ENCODE results near the gene LCLAT1. TPM values are rescaled to one million over a fixed set of nuclear protein-coding genes. Genes with fewer than 3 reads are reported as not detected.

The LCLAT1 gene
- total RNA-seq, 1 donor from 2014 or later = 21.6 TPM

- H3K36me3 ChIP-seq = no peaks in the 10 kb centered on the region
- H3K4me2 ChIP-seq = no peak overlapping the region
- Mint-ChIP-seq H3K4me3 (no peak overlapping the region), H3K4me1 (no peaks in the 10 kb centered on the region), H3K27me3 (ENCODE audit: insufficient read depth, low read depth) (no peaks in the 10 kb centered on the region), H3K27ac (no peak overlapping the region), H3K9me3 (no peaks in the 10 kb centered on the region), H3K36me3 (peaks cover 3% of the 10 kb centered on the region)
- no peaks in the 10 kb centered on the region for H3F3A ChIP-seq (ENCODE audit: low read depth)
- H3K9ac ChIP-seq = no peak overlapping the region
- no peaks in the 10 kb centered on the region for H3K9me3 ChIP-seq (ENCODE audit: low read depth)
- H3K27ac ChIP-seq = no peak overlapping the region
- DNase-seq (ENCODE audit: low spot score) = no peak
- TF ChIP-seq EZH2 (IDR thresholded peaks at IDR 0.05) (no peak), EZH2phosphoT487 (IDR thresholded peaks at IDR 0.05) (no peak), CTCF (IDR thresholded peaks at IDR 0.05) (no peak)
- H3K4me1 ChIP-seq = no peaks in the 10 kb centered on the region
- no peaks in the 10 kb centered on the region for H3K79me2 ChIP-seq (ENCODE audit: low read depth)
- no peak overlapping the region for H3K4me3 ChIP-seq
- no peaks in the 10 kb centered on the region for H3K27me3 ChIP-seq
- H4K20me1 ChIP-seq (ENCODE audit: low read depth) = peaks cover 4% of the 10 kb centered on the region
- no peak overlapping the region for H2AFZ ChIP-seq (replicated peaks)
Measured at GRCh38 chr2:30561349-30561748, 114.3 kb downstream of the LCLAT1 start.

GRCh38 chr2:30565851-30566358, 118.9 kb downstream of the LCLAT1 start:
- Histone ChIP-seq H3K9ac (no peak overlapping the region), H3K36me3 (peaks cover 3% of the 10 kb centered on the region), H2AFZ (replicated peaks) (no peak overlapping the region), H3K79me2 (ENCODE audit: low read depth) (no peaks in the 10 kb centered on the region), H3K4me2 (no peak overlapping the region), H3K27ac (no peak overlapping the region), H3K4me1 (no peaks in the 10 kb centered on the region), H3K27me3 (no peaks in the 10 kb centered on the region), H3F3A (ENCODE audit: low read depth) (no peaks in the 10 kb centered on the region), H4K20me1 (ENCODE audit: low read depth) (peaks cover 4% of the 10 kb centered on the region), H3K4me3 (no peak overlapping the region), H3K9me3 (ENCODE audit: low read depth) (no peaks in the 10 kb centered on the region)
- H3K4me1 Mint-ChIP-seq = no peaks in the 10 kb centered on the region
- TF ChIP-seq CTCF (IDR thresholded peaks at IDR 0.05) = no peak
- no peak for TF ChIP-seq EZH2 (IDR thresholded peaks at IDR 0.05)
- TF ChIP-seq EZH2phosphoT487 (IDR thresholded peaks at IDR 0.05) = no peak
- H3K27me3 Mint-ChIP-seq (ENCODE audit: insufficient read depth, low read depth) = no peaks in the 10 kb centered on the region
- H3K36me3 Mint-ChIP-seq = peaks cover 3% of the 10 kb centered on the region
- H3K4me3 Mint-ChIP-seq = no peak overlapping the region
- no peak overlapping the region for H3K27ac Mint-ChIP-seq
- H3K9me3 Mint-ChIP-seq = no peaks in the 10 kb centered on the region
- DNase-seq (ENCODE audit: low spot score) = no peak

GRCh38 chr2:30566631-30567030, 119.6 kb downstream of the LCLAT1 start:
- no peaks in the 10 kb centered on the region for H3K79me2 ChIP-seq (ENCODE audit: low read depth)
- H3K4me3 ChIP-seq = no peak overlapping the region
- no peak overlapping the region for H3K4me3 Mint-ChIP-seq
- H3K27ac ChIP-seq = no peak overlapping the region
- H3K9me3 Mint-ChIP-seq = no peaks in the 10 kb centered on the region
- no peaks in the 10 kb centered on the region for H3K4me1 ChIP-seq
- TF ChIP-seq CTCF (IDR thresholded peaks at IDR 0.05) = no peak
- TF ChIP-seq EZH2phosphoT487 (IDR thresholded peaks at IDR 0.05) = no peak
- no peak for TF ChIP-seq EZH2 (IDR thresholded peaks at IDR 0.05)
- H3K36me3 ChIP-seq = peaks cover 3% of the 10 kb centered on the region
- H3K27me3 Mint-ChIP-seq (ENCODE audit: insufficient read depth, low read depth) = no peaks in the 10 kb centered on the region
- peaks cover under 1% of the 10 kb centered on the region for H3K4me1 Mint-ChIP-seq
- no peak overlapping the region for H3K9ac ChIP-seq
- H2AFZ ChIP-seq (replicated peaks) = no peak overlapping the region
- H3K9me3 ChIP-seq (ENCODE audit: low read depth) = no peaks in the 10 kb centered on the region
- no peak overlapping the region for H3K27ac Mint-ChIP-seq
- no peaks in the 10 kb centered on the region for H3K27me3 ChIP-seq
- peaks cover 3% of the 10 kb centered on the region for H3K36me3 Mint-ChIP-seq
- H3F3A ChIP-seq (ENCODE audit: low read depth) = no peaks in the 10 kb centered on the region
- H3K4me2 ChIP-seq = no peak overlapping the region
- no peak for DNase-seq (ENCODE audit: low spot score)
- H4K20me1 ChIP-seq (ENCODE audit: low read depth) = no peaks in the 10 kb centered on the region
